OCI-LY7 (cell line): ENCODE measurements around the gene FUT7. TPM values are rescaled to one million over a fixed set of nuclear protein-coding genes. Genes with fewer than 3 reads are reported as not detected.

Experiments
- BruUV-seq: library from RNA; stranded (reverse); fragments of 400-500 nt; replicated peaks from 2 replicates; lab custom pipeline; 2021; lab: Mats Ljungman, UMichigan
- CTCF ChIA-PET: fragments of 300-600 bp; sonication (Branson Sonifier 250); formaldehyde crosslinking; loops from one replicate; lab custom pipeline; 2022; ENCODE audit warnings: antibody characterized with exemption; ENCODE audit not compliant: unreplicated experiment; lab: Charles Lee
- POLR2A ChIA-PET: fragments of 300-600 bp; sonication (Branson Sonifier 250); formaldehyde crosslinking; loops from one replicate; lab custom pipeline; 2022; ENCODE audit warnings: antibody characterized with exemption; lab: Charles Lee
- DNase-seq: peaks from one replicate; pipeline ENCODE4 v3.0.0-alpha.2; 2015; ENCODE audit warnings: low spot score
- H2AFZ ChIP-seq: fragments of 200-600 bp; sonication (generic), shearing (Covaris generic); 2 replicates; pipeline ENCODE4 v1.6.1; 2014; ENCODE audit warnings: mild to moderate bottlenecking, antibody characterized with exemption, low read length, moderate library complexity
- H3K27ac ChIP-seq: fragments of 200-600 bp; sonication (generic); 2 replicates; pipeline ENCODE4 v1.5.1; 2014; ENCODE audit warnings: mixed run types, low read depth, mild to moderate bottlenecking, moderate library complexity, low read length, inconsistent platforms; ENCODE audit not compliant: poor library complexity, severe bottlenecking
- H3K36me3 ChIP-seq: fragments of 200-600 bp; sonication (generic); 2 replicates; pipeline ENCODE4 v1.6.1; 2014; ENCODE audit warnings: mild to moderate bottlenecking, antibody characterized with exemption, low read length, moderate library complexity, mixed read lengths; ENCODE audit not compliant: insufficient read depth
- H3K4me1 ChIP-seq: fragments of 200-600 bp; sonication (generic); 2 replicates; pipeline ENCODE4 v1.5.1; 2014; ENCODE audit warnings: mild to moderate bottlenecking, low read length; ENCODE audit not compliant: insufficient read depth, poor library complexity, severe bottlenecking
- H3K4me2 ChIP-seq: fragments of 200-600 bp; sonication (generic); 2 replicates; pipeline ENCODE4 v1.6.1; 2014; ENCODE audit warnings: mild to moderate bottlenecking, low read length
- H3K4me3 ChIP-seq: fragments of 200-600 bp; sonication (generic); 2 replicates; pipeline ENCODE4 v1.5.1; 2014; ENCODE audit warnings: mild to moderate bottlenecking, low read depth, low read length; ENCODE audit not compliant: poor library complexity, severe bottlenecking
- H3K79me2 ChIP-seq: fragments of 200-600 bp; sonication (generic); 2 replicates; pipeline ENCODE4 v1.6.1; 2016; ENCODE audit warnings: low read depth, mild to moderate bottlenecking, low read length, moderate library complexity, mixed read lengths; ENCODE audit not compliant: insufficient read depth
- H3K9me2 ChIP-seq: fragments of 200-600 bp; sonication (generic); 2 replicates; pipeline ENCODE4 v1.6.1; 2016; ENCODE audit warnings: mild to moderate bottlenecking, low read length, mixed read lengths; ENCODE audit not compliant: insufficient read depth
- H3K9me3 ChIP-seq: fragments of 200-600 bp; sonication (generic); 2 replicates; pipeline ENCODE4 v1.6.1; 2014; ENCODE audit warnings: mild to moderate bottlenecking, mixed run types, low read length, mixed read lengths
- H4K20me1 ChIP-seq: fragments of 200-600 bp; sonication (generic); 2 replicates; pipeline ENCODE4 v1.6.1; 2014; ENCODE audit warnings: mild to moderate bottlenecking, antibody characterized with exemption, low read length, moderate library complexity, mixed read lengths; ENCODE audit not compliant: insufficient read depth
- CTCF ChIP-seq: fragments of 200-600 bp; sonication (generic); conservative IDR thresholded peaks from 2 replicates; pipeline ENCODE4 v1.5.1; 2014; ENCODE audit warnings: mild to moderate bottlenecking, antibody characterized with exemption, low read length, moderate library complexity, mixed read lengths
- EZH2phosphoT487 ChIP-seq: fragments of 200-600 bp; sonication (generic); IDR thresholded peaks from 2 replicates; pipeline ENCODE4 v1.6.1; 2018; ENCODE audit warnings: low read depth, borderline replicate concordance, mild to moderate bottlenecking, mixed run types, antibody characterized with exemption, low read length, moderate library complexity, mixed read lengths
- intact Hi-C: fragments of 100-400 bp; cut with micrococcal nuclease; formaldehyde crosslinking; loops from one replicate; pipeline ENCODE4 v1.10.0; 2022; ENCODE audit not compliant: unreplicated experiment
- total RNA-seq, 2 experiments: library from RNA; depleted of rRNA in 1 of 2; stranded (reverse); fragments of >200 nt in 1 of 2; shearing (Covaris generic) in 1 of 2; gene quantifications; 2 replicates each; pipeline ENCODE4 v1.2.3, GENCODE V29; 2014 to 2022

FUT7 gene
- total RNA-seq, 2 experiments from 2014 or later = 0.21 TPM; not detected in 1

- POLR2A ChIA-PET = no interaction called here
Measured at GRCh38 chr9:137079401-137079787, 47.5 kb upstream of the FUT7 start.

DNA sequence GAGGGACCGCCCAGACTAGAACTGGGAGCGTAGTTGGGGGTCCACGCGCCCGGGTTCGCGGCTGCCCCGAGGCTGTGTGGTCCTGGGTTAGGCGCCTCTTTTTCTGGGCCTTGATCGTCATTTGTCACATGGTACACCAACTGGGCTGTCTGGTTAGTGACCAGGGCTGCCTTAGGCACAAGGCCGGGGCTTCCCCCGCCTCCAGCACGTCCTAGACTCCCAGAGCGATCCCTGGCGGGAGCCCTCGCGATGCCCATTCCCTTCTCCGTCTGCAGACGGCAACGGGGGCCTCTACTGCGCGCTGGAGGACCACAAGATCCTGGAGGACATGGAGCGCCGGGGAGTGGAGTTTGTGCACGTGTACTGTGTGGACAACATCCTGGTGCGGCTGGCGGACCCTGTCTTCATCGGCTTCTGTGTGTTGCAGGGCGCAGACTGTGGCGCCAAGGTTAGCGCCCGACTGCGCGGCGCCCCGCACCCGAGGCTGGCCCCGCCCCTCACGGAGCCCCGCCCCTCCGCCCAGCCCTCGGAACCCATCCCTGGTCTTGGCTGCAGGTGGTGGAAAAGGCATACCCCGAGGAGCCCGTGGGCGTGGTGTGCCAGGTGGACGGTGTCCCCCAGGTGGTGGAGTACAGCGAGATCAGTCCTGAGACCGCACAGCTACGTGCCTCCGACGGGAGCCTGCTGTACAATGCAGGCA is 47.0 kb upstream of the FUT7 start:
- Histone ChIP-seq H4K20me1 (no peaks in the 10 kb centered on the region), H3K27ac (no peak overlapping the region), H3K4me2 (no peak overlapping the region; the same call in 1 of the 2 replicates), H3K36me3 (no peaks in the 10 kb centered on the region), H3K4me3 (no peak overlapping the region), H3K9me3 (no peaks in the 10 kb centered on the region), H3K79me2 (no peaks in the 10 kb centered on the region), H3K9me2 (no peaks in the 10 kb centered on the region), H2AFZ (no peak overlapping the region), H3K4me1 (peaks cover 18% of the 10 kb centered on the region)
- intact Hi-C loops = no loop called here
- DNase-seq = no peak
- ChIA-PET CTCF (no interaction called here), POLR2A (no interaction called here)
- TF ChIP-seq EZH2phosphoT487 (no peak), CTCF (no peak)
- no TSS peak for BruUV-seq

More at GRCh38 chr9:137079401-137079787, 47.5 kb upstream of the FUT7 start:
- Histone ChIP-seq H3K9me3 (no peaks in the 10 kb centered on the region), H3K79me2 (no peaks in the 10 kb centered on the region), H3K4me1 (peaks cover 18% of the 10 kb centered on the region), H3K4me3 (no peak overlapping the region), H3K4me2 (no peak overlapping the region), H3K9me2 (no peaks in the 10 kb centered on the region), H3K27ac (no peak overlapping the region), H3K36me3 (no peaks in the 10 kb centered on the region), H2AFZ (no peak overlapping the region), H4K20me1 (no peaks in the 10 kb centered on the region)
- TF ChIP-seq CTCF = no peak
- no peak for TF ChIP-seq EZH2phosphoT487
- CTCF ChIA-PET = no interaction called here
- BruUV-seq = no TSS peak
- no peak for DNase-seq
- intact Hi-C loops = no loop called here
